ENCODE measurements around the gene WDFY2. TPM values are rescaled to one million over a fixed set of nuclear protein-coding genes. Genes with fewer than 3 reads are reported as not detected.

The WDFY2 gene
- total and polyA plus RNA-seq, 2 of the 13 experiments (the other 11 are each of a cell fraction or from before 2014, with no cell fraction given): 22.6 to 27.0 TPM

GRCh38 chr13:51636349-51636890, 52.2 kb downstream of the WDFY2 start (continued):
- TF ChIP-seq HDAC1 (CRISPR knock-in tag; IDR thresholded peaks at IDR 0.05) (peak; percentile 80), GLI4 (CRISPR knock-in tag; IDR thresholded peaks at IDR 0.05; ENCODE audit: borderline replicate concordance) (peak; percentile 37; the same call in 1 of the 2 replicates), ZNF564 (CRISPR knock-in tag; IDR thresholded peaks at IDR 0.05) (no peak), FUBP1 (CRISPR knock-in tag; IDR thresholded peaks at IDR 0.05; ENCODE audit: borderline replicate concordance) (no peak), YY1 (IDR thresholded peaks at IDR 0.05; ENCODE audit: insufficient read depth, insufficient replicate concordance, low read depth, low read length) (no peak), ZFAT (CRISPR knock-in tag; conservative IDR thresholded peaks at IDR 0.05) (no peak), GMEB1 (CRISPR knock-in tag; IDR thresholded peaks at IDR 0.05; ENCODE audit: borderline replicate concordance) (peak; percentile 43; the same call in 1 of the 2 replicates), SIN3A (IDR thresholded peaks at IDR 0.05; ENCODE audit: borderline replicate concordance, low read depth, low read length) (no peak), BCL3 (CRISPR knock-in tag; IDR thresholded peaks at IDR 0.05) (peak; percentile 58; the same call in 1 of the 2 replicates), SMAD1 (CRISPR knock-in tag; IDR thresholded peaks at IDR 0.05; ENCODE audit: borderline replicate concordance, low read depth) (no peak), RNF219 (CRISPR knock-in tag; IDR thresholded peaks at IDR 0.05) (no peak), TBX3 (IDR thresholded peaks at IDR 0.05; ENCODE audit: borderline replicate concordance) (peak; percentile 78; the same call in 1 of the 2 replicates), KAT2B (IDR thresholded peaks at IDR 0.05; ENCODE audit: borderline replicate concordance, low read depth, low read length) (no peak), KDM6A (CRISPR knock-in tag; IDR thresholded peaks at IDR 0.05; ENCODE audit: low read depth) (peak; percentile 48; the same call in 1 of the 2 replicates), ZBTB46 (CRISPR knock-in tag; IDR thresholded peaks at IDR 0.05; ENCODE audit: borderline replicate concordance) (no peak), KDM5A (IDR thresholded peaks at IDR 0.05; ENCODE audit: borderline replicate concordance, low read length) (no peak), ZNF563 (CRISPR knock-in tag; IDR thresholded peaks at IDR 0.05) (no peak), ZBTB7B (CRISPR knock-in tag; IDR thresholded peaks at IDR 0.05) (peak; percentile 42), ZNF138 (CRISPR knock-in tag; IDR thresholded peaks at IDR 0.05; ENCODE audit: low read depth) (no peak), SNAPC5 (CRISPR knock-in tag; IDR thresholded peaks at IDR 0.05; ENCODE audit: borderline replicate concordance) (no peak)

Measured in HepG2 (cell line).